ENCODE measurements around the gene RELL1. TPM values are rescaled to one million over a fixed set of nuclear protein-coding genes. Genes with fewer than 3 reads are reported as not detected.
A peak's percentile ranks its signal among the peaks of the same experiment; 100 is the strongest.

The RELL1 gene, protein sequence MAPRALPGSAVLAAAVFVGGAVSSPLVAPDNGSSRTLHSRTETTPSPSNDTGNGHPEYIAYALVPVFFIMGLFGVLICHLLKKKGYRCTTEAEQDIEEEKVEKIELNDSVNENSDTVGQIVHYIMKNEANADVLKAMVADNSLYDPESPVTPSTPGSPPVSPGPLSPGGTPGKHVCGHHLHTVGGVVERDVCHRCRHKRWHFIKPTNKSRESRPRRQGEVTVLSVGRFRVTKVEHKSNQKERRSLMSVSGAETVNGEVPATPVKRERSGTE
- 31.0 and 31.5 TPM in 2 replicates for polyA plus RNA-seq (2013)

DNA sequence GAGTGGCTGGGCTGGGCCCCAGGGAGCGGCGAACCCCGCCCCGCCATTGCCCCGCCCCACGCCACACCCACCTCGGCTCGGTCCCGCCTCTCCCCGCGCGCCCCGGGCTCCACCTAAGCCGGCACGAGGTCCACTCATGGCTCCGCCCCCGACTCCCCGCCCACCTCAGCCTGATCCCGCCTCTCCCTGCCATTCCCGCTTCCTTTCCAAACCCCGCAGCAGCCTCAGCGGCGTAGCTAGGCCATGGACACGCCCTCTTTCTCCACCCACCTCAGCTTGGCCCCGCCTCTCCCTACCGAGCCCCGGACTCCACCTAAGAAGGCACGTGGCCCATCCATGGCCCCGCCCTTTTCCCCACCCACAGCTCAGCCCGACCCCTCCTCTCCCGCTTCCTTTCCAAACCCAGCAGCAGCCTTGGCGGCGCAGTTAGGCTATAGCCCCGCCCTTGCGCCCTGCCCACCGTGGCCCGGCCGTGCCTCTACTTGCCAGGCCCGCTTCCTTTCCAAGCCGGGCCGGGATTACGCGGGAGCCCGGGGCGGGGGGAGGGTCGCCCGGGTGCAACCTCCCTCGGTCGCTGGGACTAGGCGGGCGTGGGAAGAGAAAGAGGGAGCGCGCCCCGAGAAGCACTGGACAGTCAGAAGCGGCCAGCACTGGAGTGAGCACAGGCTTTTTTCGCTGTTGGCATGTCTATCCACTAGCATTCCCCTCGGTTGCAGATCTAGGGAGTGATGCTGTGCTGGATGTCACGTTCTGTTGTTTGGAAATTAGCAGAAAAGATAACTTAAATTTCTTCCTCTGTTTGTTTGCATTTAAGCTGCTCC lies at the start of gene RELL1:
TSS of gene RELL1 (minus strand) at position 4 of the 821 bp plus-strand sequence. CDS start 89 bp downstream, outside the sequence.
- Histone ChIP-seq H2BK12ac (ENCODE audit: low read length) (peak within 1 kb of the TSS; percentile 10), H3K4ac (ENCODE audit: low read depth, low read length) (no peak within 1 kb of the TSS), H4K91ac (ENCODE audit: low read depth, low read length) (peak within 1 kb of the TSS; percentile 52), H2BK5ac (ENCODE audit: low read depth, low read length, poor library complexity) (peak within 1 kb of the TSS; percentile 52), H3K27ac (ENCODE audit: low read depth, low read length) (peak within 1 kb of the TSS; percentile 0), H3K9me3 (ENCODE audit: insufficient read depth, low read depth, low read length) (no peaks in the 10 kb centered on the region), H3K36me3 (ENCODE audit: control insufficient read depth in 1 of 2, insufficient read depth in 2 of 2, low read length in 2 of 2) (no peaks in the 10 kb centered on the region), H3K27me3 (ENCODE audit: insufficient read depth, low read length) (no peaks in the 10 kb centered on the region), H3K4me2 (ENCODE audit: low read length) (peak within 1 kb of the TSS; percentile 89), H3K79me2 (ENCODE audit: control insufficient read depth, insufficient read depth, low read length, poor library complexity) (peaks cover 4% of the 10 kb centered on the region), H3K4me1 (ENCODE audit: control insufficient read depth in 1 of 2, insufficient read depth in 2 of 2, low read length in 2 of 2) (peaks cover 0 to 4% of the 10 kb centered on the region in 2 experiments), H2AK5ac (ENCODE audit: low read length) (no peak within 1 kb of the TSS), H3K79me1 (ENCODE audit: low read length) (peaks cover 6% of the 10 kb centered on the region), H3K9ac (ENCODE audit: low read length) (peak within 1 kb of the TSS; percentile 11), H2BK120ac (ENCODE audit: insufficient read depth, low read length, poor library complexity) (peak within 1 kb of the TSS; percentile 37), H4K8ac (ENCODE audit: low read depth, low read length) (peak within 1 kb of the TSS; percentile 8), H3K4me3 (ENCODE audit: low read depth, low read length) (peak within 1 kb of the TSS; percentile 80), H3K18ac (ENCODE audit: low read length) (peak within 1 kb of the TSS; percentile 81), H3K23ac (ENCODE audit: low read length) (no peak within 1 kb of the TSS), H3K14ac (ENCODE audit: low read length) (peak within 1 kb of the TSS; percentile 56), H2AFZ (ENCODE audit: insufficient read depth, low read length, poor library complexity) (peak within 1 kb of the TSS; percentile 94), H4K12ac (ENCODE audit: low read depth, low read length) (no peak within 1 kb of the TSS)
- WGBS (ENCODE audit: extremely low coverage, insufficient coverage, insufficient read length): no CpG with 5 or more reads among the region's 58 CpGs
- DNase-seq: peak; percentile 99 to 100

- H3K4me1 ChIP-seq (ENCODE audit: control insufficient read depth in 1 of 2, insufficient read depth in 2 of 2, low read length in 2 of 2): no peaks in the 10 kb centered on the region
- DNase-seq: no peak
- H2BK12ac ChIP-seq (ENCODE audit: low read length): no peak overlapping the region
- no peak overlapping the region for H2AK5ac ChIP-seq (ENCODE audit: low read length)
- H3K9ac ChIP-seq (ENCODE audit: low read length): no peak overlapping the region
- H4K12ac ChIP-seq (ENCODE audit: low read depth, low read length): no peak overlapping the region
- no peak overlapping the region for H4K91ac ChIP-seq (ENCODE audit: low read depth, low read length)
- H3K14ac ChIP-seq (ENCODE audit: low read length): no peak overlapping the region
- H3K27me3 ChIP-seq (ENCODE audit: insufficient read depth, low read length): no peaks in the 10 kb centered on the region
- no peak overlapping the region for H2BK120ac ChIP-seq (ENCODE audit: insufficient read depth, low read length, poor library complexity)
- no peak overlapping the region for H3K18ac ChIP-seq (ENCODE audit: low read length)
- H3K4ac ChIP-seq (ENCODE audit: low read depth, low read length): no peak overlapping the region
- H2BK5ac ChIP-seq (ENCODE audit: low read depth, low read length, poor library complexity): no peak overlapping the region
- H3K23ac ChIP-seq (ENCODE audit: low read length): no peak overlapping the region
- no peak overlapping the region for H3K4me3 ChIP-seq (ENCODE audit: low read depth, low read length)
- no CpG with 5 or more reads among the region's 5 CpGs for WGBS (ENCODE audit: extremely low coverage, insufficient coverage, insufficient read length)
- H3K79me2 ChIP-seq (ENCODE audit: control insufficient read depth, insufficient read depth, low read length, poor library complexity): no peaks in the 10 kb centered on the region
- H3K27ac ChIP-seq (ENCODE audit: low read depth, low read length): no peak overlapping the region
- H2AFZ ChIP-seq (ENCODE audit: insufficient read depth, low read length, poor library complexity): no peak overlapping the region
- H4K8ac ChIP-seq (ENCODE audit: low read depth, low read length): no peak overlapping the region
- no peaks in the 10 kb centered on the region for H3K79me1 ChIP-seq (ENCODE audit: low read length)
- H3K36me3 ChIP-seq (ENCODE audit: control insufficient read depth in 1 of 2, insufficient read depth in 2 of 2, low read length in 2 of 2): no peaks in the 10 kb centered on the region
- no peaks in the 10 kb centered on the region for H3K9me3 ChIP-seq (ENCODE audit: insufficient read depth, low read depth, low read length)
- no peak overlapping the region for H3K4me2 ChIP-seq (ENCODE audit: low read length)
Observed at GRCh38 chr4:37735578-37735977, 49.4 kb upstream of the RELL1 start.

GRCh38 chr4:37734989-37735388 lies 48.8 kb upstream of the RELL1 start:
- no peak overlapping the region for H3K4me3 ChIP-seq (ENCODE audit: low read depth, low read length)
- H3K4me1 ChIP-seq (ENCODE audit: control insufficient read depth in 1 of 2, insufficient read depth in 2 of 2, low read length in 2 of 2): no peaks in the 10 kb centered on the region
- no peak overlapping the region for H2BK12ac ChIP-seq (ENCODE audit: low read length)
- no peak overlapping the region for H2AK5ac ChIP-seq (ENCODE audit: low read length)
- no CpG with 5 or more reads among the region's 3 CpGs for WGBS (ENCODE audit: extremely low coverage, insufficient coverage, insufficient read length)
- H3K23ac ChIP-seq (ENCODE audit: low read length): no peak overlapping the region
- no peak overlapping the region for H3K27ac ChIP-seq (ENCODE audit: low read depth, low read length)
- no peak overlapping the region for H3K18ac ChIP-seq (ENCODE audit: low read length)
- H2BK5ac ChIP-seq (ENCODE audit: low read depth, low read length, poor library complexity): no peak overlapping the region
- H4K91ac ChIP-seq (ENCODE audit: low read depth, low read length): no peak overlapping the region
- no peaks in the 10 kb centered on the region for H3K36me3 ChIP-seq (ENCODE audit: control insufficient read depth in 1 of 2, insufficient read depth in 2 of 2, low read length in 2 of 2)
- no peak overlapping the region for H3K9ac ChIP-seq (ENCODE audit: low read length)
- no peak overlapping the region for H2AFZ ChIP-seq (ENCODE audit: insufficient read depth, low read length, poor library complexity)
- H4K8ac ChIP-seq (ENCODE audit: low read depth, low read length): no peak overlapping the region
- H3K79me2 ChIP-seq (ENCODE audit: control insufficient read depth, insufficient read depth, low read length, poor library complexity): no peaks in the 10 kb centered on the region
- no peak overlapping the region for H3K14ac ChIP-seq (ENCODE audit: low read length)
- no peak overlapping the region for H3K4ac ChIP-seq (ENCODE audit: low read depth, low read length)
- no peak for DNase-seq
- H3K9me3 ChIP-seq (ENCODE audit: insufficient read depth, low read depth, low read length): no peaks in the 10 kb centered on the region
- H2BK120ac ChIP-seq (ENCODE audit: insufficient read depth, low read length, poor library complexity): no peak overlapping the region
- no peak overlapping the region for H3K4me2 ChIP-seq (ENCODE audit: low read length)
- H3K79me1 ChIP-seq (ENCODE audit: low read length): no peaks in the 10 kb centered on the region
- H4K12ac ChIP-seq (ENCODE audit: low read depth, low read length): no peak overlapping the region
- no peaks in the 10 kb centered on the region for H3K27me3 ChIP-seq (ENCODE audit: insufficient read depth, low read length)

- no peak overlapping the region for H2BK5ac ChIP-seq (ENCODE audit: low read depth, low read length, poor library complexity)
- WGBS (ENCODE audit: extremely low coverage, insufficient coverage, insufficient read length): no CpG with 5 or more reads among the region's 6 CpGs
- H3K4me3 ChIP-seq (ENCODE audit: low read depth, low read length): no peak overlapping the region
- H4K8ac ChIP-seq (ENCODE audit: low read depth, low read length): no peak overlapping the region
- H3K27me3 ChIP-seq (ENCODE audit: insufficient read depth, low read length): no peaks in the 10 kb centered on the region
- no peak overlapping the region for H2AFZ ChIP-seq (ENCODE audit: insufficient read depth, low read length, poor library complexity)
- no peak overlapping the region for H4K91ac ChIP-seq (ENCODE audit: low read depth, low read length)
- no peaks in the 10 kb centered on the region for H3K36me3 ChIP-seq (ENCODE audit: control insufficient read depth in 1 of 2, insufficient read depth in 2 of 2, low read length in 2 of 2)
- no peak overlapping the region for H2AK5ac ChIP-seq (ENCODE audit: low read length)
- H3K18ac ChIP-seq (ENCODE audit: low read length): no peak overlapping the region
- H3K4me1 ChIP-seq (ENCODE audit: control insufficient read depth in 1 of 2, insufficient read depth in 2 of 2, low read length in 2 of 2): peaks cover 3 to 10% of the 10 kb centered on the region in 2 experiments
- H3K27ac ChIP-seq (ENCODE audit: low read depth, low read length): no peak overlapping the region
- no peak overlapping the region for H3K4me2 ChIP-seq (ENCODE audit: low read length)
- H3K14ac ChIP-seq (ENCODE audit: low read length): no peak overlapping the region
- no peak overlapping the region for H4K12ac ChIP-seq (ENCODE audit: low read depth, low read length)
- H2BK120ac ChIP-seq (ENCODE audit: insufficient read depth, low read length, poor library complexity): no peak overlapping the region
- peaks cover 5% of the 10 kb centered on the region for H3K79me1 ChIP-seq (ENCODE audit: low read length)
- no peak overlapping the region for H3K23ac ChIP-seq (ENCODE audit: low read length)
- no peak overlapping the region for H3K9ac ChIP-seq (ENCODE audit: low read length)
- H3K4ac ChIP-seq (ENCODE audit: low read depth, low read length): no peak overlapping the region
- DNase-seq: no peak
- no peaks in the 10 kb centered on the region for H3K9me3 ChIP-seq (ENCODE audit: insufficient read depth, low read depth, low read length)
- no peak overlapping the region for H2BK12ac ChIP-seq (ENCODE audit: low read length)
- H3K79me2 ChIP-seq (ENCODE audit: control insufficient read depth, insufficient read depth, low read length, poor library complexity): no peaks in the 10 kb centered on the region
Observed at GRCh38 chr4:37733240-37733867, 47.2 kb upstream of the RELL1 start.

All from trophoblast cell (in vitro differentiated cells and primary cell).